ENCODE data around the gene WDR93.

The WDR93 gene

GRCh38 chr15:89672221-89673164 lies 18.1 kb upstream of the WDR93 start:
- in situ Hi-C loops (cut with MboI; ENCODE audit: low sequenced_read_pairs, unreplicated experiment): no loop called here
- peak; percentile 19 for DNase-seq (ENCODE audit: low spot score)

GRCh38 chr15:89673165-89673512 lies 17.5 kb upstream of the WDR93 start:
- peak; percentile 51 for TF ChIP-seq CTCF (IDR thresholded peaks at IDR 0.05; ENCODE audit: borderline replicate concordance, control extremely low read depth, extremely low read depth, insufficient read depth, missing control alignments)
- DNase-seq (ENCODE audit: low spot score): peak; percentile 69
- in situ Hi-C loops (cut with MboI; ENCODE audit: low sequenced_read_pairs, unreplicated experiment): no loop called here

More at GRCh38 chr15:89672221-89673164, 18.1 kb upstream of the WDR93 start:
- TF ChIP-seq CTCF (IDR thresholded peaks at IDR 0.05; ENCODE audit: borderline replicate concordance, control extremely low read depth, extremely low read depth, insufficient read depth, missing control alignments): no peak

- TF ChIP-seq CTCF (IDR thresholded peaks at IDR 0.05; ENCODE audit: borderline replicate concordance, control extremely low read depth, extremely low read depth, insufficient read depth, missing control alignments): no peak
- DNase-seq (ENCODE audit: low spot score): no peak
- in situ Hi-C loops (cut with MboI; ENCODE audit: low sequenced_read_pairs, unreplicated experiment): no loop called here
These were observed 16.1 kb upstream of the WDR93 start for GRCh38 chr15:89674526-89674925.

DNA sequence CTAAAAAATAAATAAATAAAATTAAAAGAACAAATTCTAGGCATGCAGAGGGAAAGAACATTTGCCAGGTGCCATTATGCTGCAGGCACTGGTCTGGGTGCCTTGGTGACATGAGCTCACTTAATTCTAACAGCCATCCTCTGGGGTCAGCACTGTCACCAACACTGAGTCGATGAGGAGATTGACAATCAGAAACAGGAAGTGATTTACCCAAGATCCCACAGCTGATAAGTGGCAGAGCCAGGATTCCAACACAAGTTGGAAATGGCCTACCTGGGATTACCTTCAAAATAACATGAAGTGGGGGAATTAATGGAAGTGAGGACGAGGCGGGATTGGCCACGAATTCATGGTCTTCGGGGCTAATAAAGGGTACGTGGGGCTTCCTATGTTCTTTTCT lies 15.0 kb upstream of the WDR93 start:
- DNase-seq (ENCODE audit: low spot score): no peak
- in situ Hi-C loops (cut with MboI; ENCODE audit: low sequenced_read_pairs, unreplicated experiment): no loop called here
- no peak for TF ChIP-seq CTCF (IDR thresholded peaks at IDR 0.05; ENCODE audit: borderline replicate concordance, control extremely low read depth, extremely low read depth, insufficient read depth, missing control alignments)

DNA sequence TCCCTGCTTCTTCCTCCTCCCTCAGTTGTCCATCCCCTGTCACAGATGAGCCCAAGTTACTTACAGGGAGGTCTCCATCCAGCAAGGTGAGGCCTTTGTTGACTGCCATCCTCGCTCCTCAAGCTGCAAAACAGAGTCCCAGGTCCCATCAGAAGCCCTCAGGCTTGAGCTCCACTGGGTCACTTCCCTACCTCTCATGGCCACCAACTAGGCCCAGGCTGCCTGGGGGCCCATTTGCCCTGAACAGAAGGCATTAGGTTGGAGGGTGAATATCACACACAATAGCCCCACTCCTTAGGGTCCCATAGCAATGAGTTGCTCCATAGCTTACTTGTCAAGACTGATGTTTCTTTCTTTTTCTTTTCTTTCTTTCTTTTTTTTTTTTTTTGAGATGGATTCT lies 13.2 kb upstream of the WDR93 start:
- no peak for DNase-seq (ENCODE audit: low spot score)
- in situ Hi-C loops (cut with MboI; ENCODE audit: low sequenced_read_pairs, unreplicated experiment): no loop called here
- TF ChIP-seq CTCF (IDR thresholded peaks at IDR 0.05; ENCODE audit: borderline replicate concordance, control extremely low read depth, extremely low read depth, insufficient read depth, missing control alignments): no peak

GRCh38 chr15:89679212-89679611 lies 11.4 kb upstream of the WDR93 start, which contains the start of gene PLIN1:
PLIN1 (minus strand) TSS chr15:89679367; CDS start chr15:89677489, 1,878 bp downstream.
- TF ChIP-seq CTCF (IDR thresholded peaks at IDR 0.05; ENCODE audit: borderline replicate concordance, control extremely low read depth, extremely low read depth, insufficient read depth, missing control alignments): no peak
- in situ Hi-C loops (cut with MboI; ENCODE audit: low sequenced_read_pairs, unreplicated experiment): no loop called here
- DNase-seq (ENCODE audit: low spot score): no peak
